K562 (cell line): ENCODE data around the gene RHEBL1. TPM values are rescaled to one million over a fixed set of nuclear protein-coding genes. Genes with fewer than 3 reads are reported as not detected.
A peak's percentile ranks its signal among the peaks of the same experiment; 100 is the strongest.

Experiments used
- BHLHE40 ChIP-seq: IDR thresholded peaks from 2 replicates; pipeline ENCODE4 v1.6.1; 2011; ENCODE audit warnings: low read length, improper control_type of control experiment
- DPF2 ChIP-seq: fragments of 450-650 bp; IDR thresholded peaks from 2 replicates; pipeline ENCODE4 v1.6.1; 2016
- GABPB2 ChIP-seq: fragments of 250-450 bp; sonication (Bioruptor Pico); conservative IDR thresholded peaks from 2 replicates; pipeline ENCODE4 v1.5.1; 2021; ENCODE audit warnings: mild to moderate bottlenecking
- HCFC1 ChIP-seq: IDR thresholded peaks from 2 replicates; pipeline ENCODE4 v1.6.1; 2012; ENCODE audit warnings: low read depth, low read length, improper control_type of control experiment
- HDAC3 ChIP-seq: fragments of 450-650 bp; IDR thresholded peaks from 2 replicates; pipeline ENCODE4 v1.6.1; 2018; ENCODE audit warnings: borderline replicate concordance, mild to moderate bottlenecking, moderate library complexity; ENCODE audit not compliant: partially characterized antibody
- KDM5B ChIP-seq: fragments of 200-600 bp; sonication (generic); IDR thresholded peaks from 2 replicates; pipeline ENCODE4 v1.6.1; 2012; ENCODE audit warnings: low read depth, mild to moderate bottlenecking, moderate library complexity, low read length, control low read depth, inconsistent platforms; ENCODE audit not compliant: insufficient replicate concordance
- NFATC3 ChIP-seq: fragments of 450-650 bp; IDR thresholded peaks from 2 replicates; pipeline ENCODE4 v1.6.1; 2017; ENCODE audit warnings: mild to moderate bottlenecking
- POLR2A ChIP-seq: fragments of 450-650 bp; conservative IDR thresholded peaks from 2 replicates; pipeline ENCODE4 v1.6.1; 2016
- SMAD2 ChIP-seq: fragments of 150-350 bp; IDR thresholded peaks from 2 replicates; pipeline ENCODE4 v1.6.1; 2014; ENCODE audit warnings: low read depth, mild to moderate bottlenecking, low read length
- SMAD4 ChIP-seq: fragments of 250-450 bp; sonication (Bioruptor Pico); conservative IDR thresholded peaks from 2 replicates; pipeline ENCODE4 v1.8.0; 2021; ENCODE audit warnings: inconsistent platforms, mild to moderate bottlenecking, moderate library complexity
- SMARCA4 ChIP-seq: fragments of 450-650 bp; IDR thresholded peaks from 2 replicates; pipeline ENCODE4 v1.6.1; 2016
- ZBTB17 ChIP-seq: fragments of 450-650 bp; formaldehyde crosslinking; IDR thresholded peaks from 2 replicates; pipeline ENCODE4 v1.4.0; 2020; ENCODE audit warnings: mild to moderate bottlenecking
- polyA plus RNA-seq, 8 experiments: library from polyadenylated mRNA; depleted of rRNA in 4 of 8; stranded (reverse) in 5 of 8; unstranded in 3 of 8; fragments of >200 nt; fragmentation: Nextera tagmentation in 2 of 8; fragmentation: Illumina TruSeq in 1 of 8; extraction: Ambion mirVana in 2 of 8; extraction: Trizol in 1 of 8; gene quantifications; 2 replicates each; pipeline versions ENCODE4 v1.2.1 to v1.2.3, GENCODE V29; 2011 to 2014; ENCODE audit warnings: inconsistent platforms in 1 of 8, missing spikeins in 1 of 8
- total RNA-seq, 7 experiments: library from RNA; depleted of rRNA in 6 of 7; stranded (reverse); fragments of >200 nt in 6 of 7; fragmentation: Illumina TruSeq in 2 of 7; extraction: Trizol in 2 of 7; gene quantifications; 2 replicates each; pipeline versions ENCODE4 v1.2.1 to v1.2.3, GENCODE V29; 2011 to 2021; ENCODE audit warnings: low replicate concordance in 1 of 7
- TF ChIP-seq, protein P1 (sequence below): fragments of 450-650 bp; IDR thresholded peaks from 2 replicates; pipeline ENCODE4 v1.6.1; 2016; ENCODE audit warnings: low read depth
- TF ChIP-seq, protein P2 (sequence below): sonication (generic); formaldehyde crosslinking; IDR thresholded peaks from 2 replicates; pipeline ENCODE4 v1.8.0; 2023; ENCODE audit warnings: missing genetic modification reagents, mild to moderate bottlenecking, borderline replicate concordance

Gene RHEBL1
- total and polyA plus RNA-seq, 9 of the 15 experiments (the other 6 are each of a cell fraction or from before 2014, with no cell fraction given), result 4.3 to 36.1 (median 8.2) TPM

DNA sequence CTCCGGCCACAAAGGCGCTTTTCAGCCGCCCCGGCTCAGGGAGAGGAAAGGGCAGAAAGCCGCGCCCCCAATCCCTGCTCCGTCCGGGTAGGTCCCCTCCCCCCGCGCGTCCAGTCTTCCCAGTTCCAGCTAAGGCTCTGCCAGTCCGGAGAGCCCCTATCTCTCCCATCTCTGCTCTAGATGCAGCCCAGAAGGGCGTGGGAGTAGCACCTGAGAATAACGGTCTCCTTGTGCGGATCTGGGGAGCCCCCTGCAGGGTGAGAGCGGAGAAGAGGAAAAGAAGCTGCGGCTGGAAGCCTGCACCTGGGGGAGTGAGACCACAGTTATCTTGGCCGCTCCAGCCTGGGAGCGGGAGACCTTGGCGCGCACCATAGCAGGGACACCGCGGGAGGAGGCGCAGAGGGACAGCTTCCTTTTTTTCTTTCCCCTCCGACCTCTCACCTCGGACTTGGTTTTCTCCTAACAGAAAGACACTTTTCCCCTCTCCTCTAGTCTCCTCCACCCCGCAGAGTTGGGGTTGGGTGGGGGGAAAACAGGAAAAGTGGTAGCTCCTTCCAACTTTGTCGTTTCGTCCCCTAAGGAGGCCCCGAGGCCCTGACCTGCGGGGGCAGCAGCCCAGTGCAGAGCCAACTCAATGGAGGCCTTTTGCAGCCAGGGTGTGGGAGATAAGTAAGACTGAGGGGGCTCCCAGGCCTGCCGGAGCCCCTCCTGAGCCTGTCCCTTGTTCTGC is 22.5 kb upstream of the RHEBL1 start (continued):
- TF ChIP-seq, protein P1, sequence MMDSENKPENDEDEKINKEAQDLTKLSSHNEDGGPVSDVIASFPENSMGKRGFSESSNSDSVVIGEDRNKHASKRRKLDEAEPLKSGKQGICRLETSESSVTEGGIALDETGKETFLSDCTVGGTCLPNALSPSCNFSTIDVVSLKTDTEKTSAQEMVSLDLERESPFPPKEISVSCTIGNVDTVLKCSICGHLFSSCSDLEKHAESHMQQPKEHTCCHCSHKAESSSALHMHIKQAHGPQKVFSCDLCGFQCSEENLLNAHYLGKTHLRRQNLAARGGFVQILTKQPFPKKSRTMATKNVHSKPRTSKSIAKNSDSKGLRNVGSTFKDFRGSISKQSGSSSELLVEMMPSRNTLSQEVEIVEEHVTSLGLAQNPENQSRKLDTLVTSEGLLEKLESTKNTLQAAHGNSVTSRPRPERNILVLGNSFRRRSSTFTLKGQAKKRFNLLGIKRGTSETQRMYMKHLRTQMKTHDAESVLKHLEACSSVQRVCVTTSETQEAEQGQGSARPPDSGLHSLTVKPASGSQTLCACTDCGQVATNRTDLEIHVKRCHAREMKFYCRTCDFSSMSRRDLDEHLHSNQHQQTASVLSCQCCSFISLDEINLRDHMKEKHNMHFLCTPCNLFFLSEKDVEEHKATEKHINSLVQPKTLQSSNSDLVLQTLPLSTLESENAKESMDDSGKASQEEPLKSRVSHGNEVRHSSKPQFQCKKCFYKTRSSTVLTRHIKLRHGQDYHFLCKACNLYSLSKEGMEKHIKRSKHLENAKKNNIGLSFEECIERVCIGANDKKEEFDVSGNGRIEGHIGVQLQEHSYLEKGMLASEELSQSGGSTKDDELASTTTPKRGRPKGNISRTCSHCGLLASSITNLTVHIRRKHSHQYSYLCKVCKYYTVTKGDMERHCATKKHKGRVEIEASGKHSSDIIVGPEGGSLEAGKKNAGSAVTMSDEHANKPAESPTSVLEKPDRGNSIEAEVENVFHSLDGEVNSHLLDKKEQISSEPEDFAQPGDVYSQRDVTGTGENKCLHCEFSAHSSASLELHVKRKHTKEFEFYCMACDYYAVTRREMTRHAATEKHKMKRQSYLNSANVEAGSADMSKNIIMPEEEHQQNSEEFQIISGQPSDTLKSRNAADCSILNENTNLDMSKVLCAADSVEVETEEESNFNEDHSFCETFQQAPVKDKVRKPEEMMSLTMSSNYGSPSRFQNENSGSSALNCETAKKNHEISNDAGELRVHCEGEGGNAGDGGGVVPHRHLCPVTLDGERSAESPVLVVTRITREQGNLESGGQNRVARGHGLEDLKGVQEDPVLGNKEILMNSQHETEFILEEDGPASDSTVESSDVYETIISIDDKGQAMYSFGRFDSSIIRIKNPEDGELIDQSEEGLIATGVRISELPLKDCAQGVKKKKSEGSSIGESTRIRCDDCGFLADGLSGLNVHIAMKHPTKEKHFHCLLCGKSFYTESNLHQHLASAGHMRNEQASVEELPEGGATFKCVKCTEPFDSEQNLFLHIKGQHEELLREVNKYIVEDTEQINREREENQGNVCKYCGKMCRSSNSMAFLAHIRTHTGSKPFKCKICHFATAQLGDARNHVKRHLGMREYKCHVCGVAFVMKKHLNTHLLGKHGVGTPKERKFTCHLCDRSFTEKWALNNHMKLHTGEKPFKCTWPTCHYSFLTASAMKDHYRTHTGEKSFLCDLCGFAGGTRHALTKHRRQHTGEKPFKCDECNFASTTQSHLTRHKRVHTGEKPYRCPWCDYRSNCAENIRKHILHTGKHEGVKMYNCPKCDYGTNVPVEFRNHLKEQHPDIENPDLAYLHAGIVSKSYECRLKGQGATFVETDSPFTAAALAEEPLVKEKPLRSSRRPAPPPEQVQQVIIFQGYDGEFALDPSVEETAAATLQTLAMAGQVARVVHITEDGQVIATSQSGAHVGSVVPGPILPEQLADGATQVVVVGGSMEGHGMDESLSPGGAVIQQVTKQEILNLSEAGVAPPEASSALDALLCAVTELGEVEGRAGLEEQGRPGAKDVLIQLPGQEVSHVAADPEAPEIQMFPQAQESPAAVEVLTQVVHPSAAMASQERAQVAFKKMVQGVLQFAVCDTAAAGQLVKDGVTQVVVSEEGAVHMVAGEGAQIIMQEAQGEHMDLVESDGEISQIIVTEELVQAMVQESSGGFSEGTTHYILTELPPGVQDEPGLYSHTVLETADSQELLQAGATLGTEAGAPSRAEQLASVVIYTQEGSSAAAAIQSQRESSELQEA, result peak; percentile 50; the same call in 1 of the 2 replicates
- TF ChIP-seq SMAD2, result no peak
- TF ChIP-seq GABPB2 (CRISPR knock-in tag), result no peak
- TF ChIP-seq ZBTB17 (CRISPR knock-in tag), result peak; percentile 30; the same call in 1 of the 2 replicates
- peak; percentile 61 for TF ChIP-seq HCFC1
- no peak for TF ChIP-seq NFATC3
- TF ChIP-seq BHLHE40, result peak; percentile 80; the same call in 1 of the 2 replicates
- peak; percentile 95 for TF ChIP-seq SMAD4 (CRISPR knock-in tag)
- peak; percentile 94 for TF ChIP-seq DPF2
- TF ChIP-seq, protein P2, sequence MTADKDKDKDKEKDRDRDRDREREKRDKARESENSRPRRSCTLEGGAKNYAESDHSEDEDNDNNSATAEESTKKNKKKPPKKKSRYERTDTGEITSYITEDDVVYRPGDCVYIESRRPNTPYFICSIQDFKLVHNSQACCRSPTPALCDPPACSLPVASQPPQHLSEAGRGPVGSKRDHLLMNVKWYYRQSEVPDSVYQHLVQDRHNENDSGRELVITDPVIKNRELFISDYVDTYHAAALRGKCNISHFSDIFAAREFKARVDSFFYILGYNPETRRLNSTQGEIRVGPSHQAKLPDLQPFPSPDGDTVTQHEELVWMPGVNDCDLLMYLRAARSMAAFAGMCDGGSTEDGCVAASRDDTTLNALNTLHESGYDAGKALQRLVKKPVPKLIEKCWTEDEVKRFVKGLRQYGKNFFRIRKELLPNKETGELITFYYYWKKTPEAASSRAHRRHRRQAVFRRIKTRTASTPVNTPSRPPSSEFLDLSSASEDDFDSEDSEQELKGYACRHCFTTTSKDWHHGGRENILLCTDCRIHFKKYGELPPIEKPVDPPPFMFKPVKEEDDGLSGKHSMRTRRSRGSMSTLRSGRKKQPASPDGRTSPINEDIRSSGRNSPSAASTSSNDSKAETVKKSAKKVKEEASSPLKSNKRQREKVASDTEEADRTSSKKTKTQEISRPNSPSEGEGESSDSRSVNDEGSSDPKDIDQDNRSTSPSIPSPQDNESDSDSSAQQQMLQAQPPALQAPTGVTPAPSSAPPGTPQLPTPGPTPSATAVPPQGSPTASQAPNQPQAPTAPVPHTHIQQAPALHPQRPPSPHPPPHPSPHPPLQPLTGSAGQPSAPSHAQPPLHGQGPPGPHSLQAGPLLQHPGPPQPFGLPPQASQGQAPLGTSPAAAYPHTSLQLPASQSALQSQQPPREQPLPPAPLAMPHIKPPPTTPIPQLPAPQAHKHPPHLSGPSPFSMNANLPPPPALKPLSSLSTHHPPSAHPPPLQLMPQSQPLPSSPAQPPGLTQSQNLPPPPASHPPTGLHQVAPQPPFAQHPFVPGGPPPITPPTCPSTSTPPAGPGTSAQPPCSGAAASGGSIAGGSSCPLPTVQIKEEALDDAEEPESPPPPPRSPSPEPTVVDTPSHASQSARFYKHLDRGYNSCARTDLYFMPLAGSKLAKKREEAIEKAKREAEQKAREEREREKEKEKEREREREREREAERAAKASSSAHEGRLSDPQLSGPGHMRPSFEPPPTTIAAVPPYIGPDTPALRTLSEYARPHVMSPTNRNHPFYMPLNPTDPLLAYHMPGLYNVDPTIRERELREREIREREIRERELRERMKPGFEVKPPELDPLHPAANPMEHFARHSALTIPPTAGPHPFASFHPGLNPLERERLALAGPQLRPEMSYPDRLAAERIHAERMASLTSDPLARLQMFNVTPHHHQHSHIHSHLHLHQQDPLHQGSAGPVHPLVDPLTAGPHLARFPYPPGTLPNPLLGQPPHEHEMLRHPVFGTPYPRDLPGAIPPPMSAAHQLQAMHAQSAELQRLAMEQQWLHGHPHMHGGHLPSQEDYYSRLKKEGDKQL (CRISPR knock-in tag), result 0 out of 2 replicates have a peak, but pooled peaks have one; percentile 95
- TF ChIP-seq POLR2A, result peak; percentile 46; the same call in 1 of the 2 replicates
- TF ChIP-seq SMARCA4, result peak; percentile 95
- peak; percentile 61 for TF ChIP-seq KDM5B
- peak; percentile 86 for TF ChIP-seq HDAC3
